ENCODE results near the gene LIFR.

Gene LIFR

GRCh38 chr5:38438757-38439156 lies 117.7 kb downstream of the LIFR start:
- H3K27ac ChIP-seq: no peak overlapping the region
- TF ChIP-seq CTCF (conservative IDR thresholded peaks at IDR 0.05): no peak

- H3K27ac ChIP-seq: no peak overlapping the region
- TF ChIP-seq CTCF (conservative IDR thresholded peaks at IDR 0.05): no peak
These were observed 121.3 kb downstream of the LIFR start for GRCh38 chr5:38434966-38435705.

GRCh38 chr5:38433160-38433861 lies 123.1 kb downstream of the LIFR start:
- no peak overlapping the region for H3K27ac ChIP-seq
- no peak for TF ChIP-seq CTCF (conservative IDR thresholded peaks at IDR 0.05)

GRCh38 chr5:38431242-38431853 lies 125.1 kb downstream of the LIFR start:
- TF ChIP-seq CTCF (conservative IDR thresholded peaks at IDR 0.05): no peak
- H3K27ac ChIP-seq: no peak overlapping the region

- TF ChIP-seq CTCF (conservative IDR thresholded peaks at IDR 0.05): no peak
- no peak overlapping the region for H3K27ac ChIP-seq
These were observed 129.2 kb downstream of the LIFR start for GRCh38 chr5:38426986-38427950.

- H3K27ac ChIP-seq: no peak overlapping the region
- no peak for TF ChIP-seq CTCF (conservative IDR thresholded peaks at IDR 0.05)
These were observed 130.0 kb downstream of the LIFR start for GRCh38 chr5:38426490-38426889.
